Neural crest cell (in vitro differentiated cells): ENCODE measurements around the gene ST3GAL3. TPM values are rescaled to one million over a fixed set of nuclear protein-coding genes. Genes with fewer than 3 reads are reported as not detected.

Experiments used
- DNase-seq: peaks from one replicate; pipeline ENCODE4 v3.0.0; 2021; ENCODE audit warnings: low read depth, mixed read lengths, low spot score
- H3K27ac Mint-ChIP-seq: one replicate; pipeline ENCODE4 v1.8.0; 2021; ENCODE audit warnings: mild to moderate bottlenecking, mixed read lengths; ENCODE audit not compliant: unreplicated experiment
- H3K27me3 Mint-ChIP-seq: 2 replicates; pipeline ENCODE4 v1.8.0; 2021; ENCODE audit warnings: low read depth, mild to moderate bottlenecking, mixed read lengths
- H3K36me3 Mint-ChIP-seq: 2 replicates; pipeline ENCODE4 v1.8.0; 2021; ENCODE audit warnings: low read depth, mild to moderate bottlenecking, mixed read lengths
- H3K4me1 Mint-ChIP-seq: 2 replicates; pipeline ENCODE4 v1.8.0; 2021; ENCODE audit warnings: mixed read lengths
- H3K4me3 Mint-ChIP-seq: one replicate; pipeline ENCODE4 v1.8.0; 2021; ENCODE audit warnings: mild to moderate bottlenecking, mixed read lengths
- H3K9me3 Mint-ChIP-seq: 2 replicates; pipeline ENCODE4 v1.8.0; 2021; ENCODE audit warnings: mixed read lengths
- total RNA-seq: library from RNA; stranded (reverse); gene quantifications from 2 replicates; pipeline ENCODE4 v1.2.1, GENCODE V29; 2021
- TF ChIP-seq, protein P1 (sequence below): fragments of 200-600 bp; sonication (generic); conservative IDR thresholded peaks from 2 replicates; pipeline ENCODE4 v1.5.0; 2021; ENCODE audit warnings: antibody characterized with exemption, mild to moderate bottlenecking

The ST3GAL3 gene
- total RNA-seq, 1 donor from 2014 or later = 37.4 TPM

DNA sequence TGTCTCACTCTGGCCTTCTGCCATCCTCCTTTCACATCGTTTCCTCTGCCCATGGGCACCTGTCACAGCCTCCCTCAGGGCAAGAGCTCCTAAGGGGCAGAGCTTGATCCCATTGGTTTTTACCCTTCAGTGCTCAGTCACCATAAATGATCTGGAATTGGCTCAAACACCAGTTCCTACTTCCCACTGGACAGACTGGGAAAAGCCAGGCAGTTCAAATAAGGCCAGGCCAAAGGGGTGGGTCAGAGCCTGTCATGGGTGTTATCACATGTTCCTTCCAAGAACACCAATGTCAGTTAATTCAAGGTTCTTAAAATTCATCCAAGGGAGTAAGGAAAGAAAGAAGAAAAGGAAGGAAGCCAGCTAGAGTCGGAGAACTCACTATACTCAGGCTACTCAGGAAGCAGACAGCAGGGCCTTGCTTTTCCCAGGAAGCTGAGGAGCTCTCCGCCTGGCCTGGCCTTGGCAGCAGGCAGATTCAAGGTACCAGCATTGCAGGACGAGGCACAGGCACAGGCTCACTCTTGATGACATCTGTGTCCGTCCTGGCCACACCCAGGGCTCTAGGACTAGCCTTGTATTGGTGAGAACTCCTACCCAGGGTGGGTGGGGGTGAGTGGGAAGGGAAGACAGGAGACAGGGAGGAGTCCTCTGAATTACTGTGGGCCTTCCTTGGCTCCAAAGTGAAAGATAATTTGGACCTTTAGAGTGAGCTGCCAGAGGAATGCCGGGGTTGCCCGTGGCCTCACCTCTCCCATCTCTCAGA lies 194.0 kb downstream of the ST3GAL3 start:
- Mint-ChIP-seq H3K4me3 (no peak overlapping the region), H3K4me1 (no peaks in the 10 kb centered on the region), H3K27ac (no peak overlapping the region), H3K9me3 (no peaks in the 10 kb centered on the region), H3K27me3 (no peaks in the 10 kb centered on the region), H3K36me3 (peaks cover 5% of the 10 kb centered on the region)
- DNase-seq = no peak
- TF ChIP-seq, protein P1, sequence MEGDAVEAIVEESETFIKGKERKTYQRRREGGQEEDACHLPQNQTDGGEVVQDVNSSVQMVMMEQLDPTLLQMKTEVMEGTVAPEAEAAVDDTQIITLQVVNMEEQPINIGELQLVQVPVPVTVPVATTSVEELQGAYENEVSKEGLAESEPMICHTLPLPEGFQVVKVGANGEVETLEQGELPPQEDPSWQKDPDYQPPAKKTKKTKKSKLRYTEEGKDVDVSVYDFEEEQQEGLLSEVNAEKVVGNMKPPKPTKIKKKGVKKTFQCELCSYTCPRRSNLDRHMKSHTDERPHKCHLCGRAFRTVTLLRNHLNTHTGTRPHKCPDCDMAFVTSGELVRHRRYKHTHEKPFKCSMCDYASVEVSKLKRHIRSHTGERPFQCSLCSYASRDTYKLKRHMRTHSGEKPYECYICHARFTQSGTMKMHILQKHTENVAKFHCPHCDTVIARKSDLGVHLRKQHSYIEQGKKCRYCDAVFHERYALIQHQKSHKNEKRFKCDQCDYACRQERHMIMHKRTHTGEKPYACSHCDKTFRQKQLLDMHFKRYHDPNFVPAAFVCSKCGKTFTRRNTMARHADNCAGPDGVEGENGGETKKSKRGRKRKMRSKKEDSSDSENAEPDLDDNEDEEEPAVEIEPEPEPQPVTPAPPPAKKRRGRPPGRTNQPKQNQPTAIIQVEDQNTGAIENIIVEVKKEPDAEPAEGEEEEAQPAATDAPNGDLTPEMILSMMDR = no peak

DNA sequence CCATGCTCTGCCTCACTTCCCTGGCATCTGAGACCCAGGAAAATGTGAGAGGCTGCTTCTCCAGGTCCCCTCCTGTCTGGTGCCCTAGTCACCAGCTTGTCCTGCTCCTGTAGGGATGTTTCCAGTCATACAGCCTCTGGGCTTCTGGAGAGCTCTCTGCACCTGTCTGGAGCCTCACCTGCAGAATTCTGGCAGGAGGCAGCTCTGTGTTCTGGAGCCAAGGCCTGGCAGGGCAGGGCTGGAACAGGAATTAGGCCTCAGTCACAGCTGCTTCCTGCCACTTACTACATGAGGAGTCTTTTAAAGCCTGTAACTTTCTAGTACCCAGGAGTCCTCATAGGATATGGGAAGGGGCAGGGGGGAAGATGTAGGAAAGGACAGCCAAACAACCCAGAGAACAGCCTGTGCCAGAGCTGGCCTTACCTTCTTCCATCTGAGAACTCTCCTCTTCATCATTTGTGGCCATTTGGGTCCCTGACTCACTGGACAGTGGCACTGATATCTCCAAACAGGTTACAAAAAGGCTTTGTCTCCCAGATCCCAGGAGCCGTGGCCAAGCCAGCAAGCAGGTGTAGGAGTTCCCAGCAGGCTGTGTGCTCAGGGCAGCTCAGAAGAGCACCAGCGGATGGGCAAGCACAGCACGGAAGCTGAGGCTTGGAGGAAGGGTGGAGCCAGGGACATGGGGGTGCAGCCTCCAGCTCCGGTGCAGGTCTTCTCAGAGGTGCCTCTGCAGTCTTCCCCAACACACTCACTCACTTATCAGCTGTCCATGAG lies 194.9 kb downstream of the ST3GAL3 start:
- Mint-ChIP-seq H3K4me1 (no peaks in the 10 kb centered on the region), H3K27me3 (no peaks in the 10 kb centered on the region), H3K4me3 (no peak overlapping the region), H3K9me3 (no peaks in the 10 kb centered on the region), H3K36me3 (peaks cover 7% of the 10 kb centered on the region), H3K27ac (no peak overlapping the region)
- TF ChIP-seq, protein P1 = no peak
- no peak for DNase-seq

DNA sequence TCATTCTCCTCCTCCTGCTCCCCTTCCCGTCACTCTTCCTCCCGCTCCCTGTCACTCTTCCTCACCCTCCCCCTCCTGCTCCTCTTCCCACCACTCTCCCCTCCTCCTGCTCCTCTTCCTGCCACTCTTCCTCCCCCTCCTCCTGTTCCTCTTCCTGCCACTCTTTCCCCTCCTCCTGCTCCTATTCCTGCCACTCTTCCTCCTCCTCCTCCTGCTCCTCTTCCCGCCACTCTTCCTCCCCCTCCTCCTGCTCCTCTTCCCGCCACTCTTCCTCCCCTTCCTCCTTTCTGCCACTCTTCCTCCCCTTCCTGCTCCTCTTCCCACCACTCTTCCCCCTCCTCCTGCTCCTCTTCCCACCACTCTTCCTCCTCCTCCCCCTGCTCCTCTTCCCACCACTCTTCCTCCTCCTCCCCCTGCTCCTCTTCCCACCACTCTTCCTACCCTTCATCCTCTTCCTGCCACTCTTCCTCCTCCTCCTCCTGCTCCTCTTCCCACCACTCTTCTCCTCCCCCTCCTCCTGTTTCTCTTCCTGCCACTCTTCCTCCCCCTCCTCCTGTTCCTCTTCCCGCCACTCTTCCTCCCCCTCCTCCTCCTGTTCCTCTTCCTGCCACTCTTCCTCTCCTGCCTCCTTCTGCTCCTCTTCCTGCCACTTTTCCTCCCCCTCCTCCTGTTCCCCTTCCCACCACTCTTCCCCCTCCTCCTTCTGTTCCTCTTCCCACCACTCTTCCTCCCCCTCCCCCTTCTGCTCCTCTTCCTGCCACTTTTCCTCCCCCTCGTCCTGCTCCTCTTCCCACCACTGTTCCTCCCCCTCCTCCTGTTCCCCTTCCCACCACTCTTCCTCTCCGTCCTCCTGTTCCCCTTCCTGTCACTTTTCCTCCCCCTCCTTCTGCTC lies 197.6 kb downstream of the ST3GAL3 start:
- no peak overlapping the region for H3K4me3 Mint-ChIP-seq
- H3K9me3 Mint-ChIP-seq = no peaks in the 10 kb centered on the region
- H3K27me3 Mint-ChIP-seq = no peaks in the 10 kb centered on the region
- H3K4me1 Mint-ChIP-seq = no peaks in the 10 kb centered on the region
- H3K27ac Mint-ChIP-seq = no peak overlapping the region
- H3K36me3 Mint-ChIP-seq = peaks cover 7% of the 10 kb centered on the region
- TF ChIP-seq, protein P1 = no peak
- no peak for DNase-seq

DNA sequence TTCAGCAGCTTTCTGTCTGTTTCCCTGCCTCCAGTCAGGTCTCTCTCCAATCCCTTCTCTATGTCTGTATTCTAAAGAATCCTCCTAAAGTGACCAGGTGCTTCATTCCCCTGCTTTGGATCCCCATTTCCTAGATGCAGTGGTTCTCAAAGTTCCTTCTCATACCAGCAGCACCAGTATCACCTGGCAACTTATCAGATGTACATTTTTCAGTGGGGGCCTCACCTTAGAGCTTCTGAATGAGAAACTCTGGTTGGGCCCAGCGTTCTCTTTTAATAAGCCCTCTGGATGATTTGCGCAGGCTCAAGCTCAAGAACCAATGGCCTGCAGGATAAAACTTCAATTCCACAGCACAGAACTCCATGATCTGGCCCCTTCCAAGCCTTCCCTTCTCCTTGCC lies 200.9 kb downstream of the ST3GAL3 start:
- Mint-ChIP-seq H3K4me1 (no peaks in the 10 kb centered on the region), H3K27me3 (no peaks in the 10 kb centered on the region), H3K27ac (no peak overlapping the region), H3K36me3 (peaks cover 4% of the 10 kb centered on the region), H3K9me3 (no peaks in the 10 kb centered on the region), H3K4me3 (no peak overlapping the region)
- TF ChIP-seq, protein P1 = no peak
- no peak for DNase-seq

DNA sequence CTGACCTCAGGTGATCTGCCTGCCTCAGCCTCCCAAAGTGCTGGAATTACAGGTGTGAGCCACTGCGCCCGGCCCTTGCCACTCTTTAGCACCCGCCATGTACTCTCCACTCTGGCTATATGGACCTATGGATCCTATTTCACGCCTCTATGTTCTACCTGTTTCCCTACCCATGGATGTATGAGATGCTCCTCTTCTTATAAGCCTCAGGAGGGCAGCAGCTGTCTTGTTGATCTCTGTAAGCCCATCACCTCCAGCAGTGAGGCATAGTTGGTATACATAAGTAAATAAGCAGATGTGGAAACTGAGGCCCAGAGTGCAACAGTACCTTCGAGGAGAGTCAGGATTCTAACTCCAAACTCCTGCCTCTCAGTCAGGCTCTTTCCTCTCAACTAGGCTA lies 201.5 kb downstream of the ST3GAL3 start:
- H3K4me3 Mint-ChIP-seq = no peak overlapping the region
- H3K9me3 Mint-ChIP-seq = no peaks in the 10 kb centered on the region
- peaks cover 3% of the 10 kb centered on the region for H3K4me1 Mint-ChIP-seq
- DNase-seq = no peak
- peaks cover 4% of the 10 kb centered on the region for H3K36me3 Mint-ChIP-seq
- no peaks in the 10 kb centered on the region for H3K27me3 Mint-ChIP-seq
- TF ChIP-seq, protein P1 = no peak
- H3K27ac Mint-ChIP-seq = no peak overlapping the region
